Neural cell (in vitro differentiated cells): ENCODE data around the gene SFRP2. TPM values are rescaled to one million over a fixed set of nuclear protein-coding genes. Genes with fewer than 3 reads are reported as not detected.

Source experiments
- H2AFZ ChIP-seq: fragments of 200-600, 300-800 bp; sonication (generic), shearing (Covaris generic); 2 replicates; pipeline ENCODE4 v1.6.0; 2014; ENCODE audit warnings: low read depth, mild to moderate bottlenecking, antibody characterized with exemption, low read length, moderate library complexity
- H3F3A ChIP-seq: fragments of 200-600 bp; shearing (Covaris generic); 2 replicates; pipeline ENCODE4 v1.6.1; 2016; ENCODE audit warnings: mild to moderate bottlenecking, moderate library complexity, mixed read lengths, antibody characterized with exemption, low read length; ENCODE audit not compliant: insufficient read depth, poor library complexity, severe bottlenecking
- H3K27ac ChIP-seq: fragments of 200-600, 300-800 bp; sonication (generic), shearing (Covaris generic); 2 replicates; pipeline ENCODE4 v1.5.1; 2014; ENCODE audit warnings: mild to moderate bottlenecking, low read length, moderate library complexity
- H3K27me3 ChIP-seq: fragments of 300-800, 200-600 bp; sonication (generic), shearing (Covaris generic); 2 replicates; pipeline ENCODE4 v1.6.0; 2014; ENCODE audit warnings: mild to moderate bottlenecking, low read depth, low read length, moderate library complexity; ENCODE audit not compliant: insufficient read depth
- H3K36me3 ChIP-seq: fragments of 300-800, 200-600 bp; sonication (generic), shearing (Covaris generic); 2 replicates; pipeline ENCODE4 v1.5.1; 2014; ENCODE audit warnings: mild to moderate bottlenecking, antibody characterized with exemption, low read length, moderate library complexity; ENCODE audit not compliant: insufficient read depth
- H3K4me2 ChIP-seq: fragments of 300-800, 200-600 bp; sonication (generic), shearing (Covaris generic); 2 replicates; pipeline ENCODE4 v1.6.0; 2014; ENCODE audit warnings: mild to moderate bottlenecking, low read length
- H3K4me3 ChIP-seq: fragments of 300-800, 200-600 bp; sonication (generic), shearing (Covaris generic); 2 replicates; pipeline ENCODE4 v1.5.1; 2014; ENCODE audit warnings: mild to moderate bottlenecking, low read length, moderate library complexity
- H3K79me2 ChIP-seq: fragments of 200-600 bp; shearing (Covaris generic); replicated peaks from 2 replicates; pipeline ENCODE4 v1.6.0; 2014; ENCODE audit warnings: mild to moderate bottlenecking, low read length, moderate library complexity; ENCODE audit not compliant: insufficient read depth
- H3K9ac ChIP-seq: fragments of 300-800, 200-600 bp; sonication (generic), shearing (Covaris generic); 2 replicates; pipeline ENCODE4 v1.6.1; 2016; ENCODE audit warnings: mild to moderate bottlenecking, low read length, mixed read lengths
- H3K9me2 ChIP-seq: fragments of 200-600 bp; shearing (Covaris generic); 2 replicates; pipeline ENCODE4 v1.6.1; 2016; ENCODE audit warnings: mild to moderate bottlenecking, low read length, mixed read lengths; ENCODE audit not compliant: insufficient read depth
- H3K9me3 ChIP-seq: fragments of 200-600, 300-800 bp; sonication (generic), shearing (Covaris generic); 2 replicates; pipeline ENCODE4 v1.6.1; 2016; ENCODE audit warnings: mild to moderate bottlenecking, mixed run types, low read length, moderate library complexity, mixed read lengths
- H4K20me1 ChIP-seq: fragments of 200-600 bp; shearing (Covaris generic); 2 replicates; pipeline ENCODE4 v1.6.1; 2016; ENCODE audit warnings: mild to moderate bottlenecking, mixed run types; ENCODE audit not compliant: insufficient read depth
- CTCF ChIP-seq: fragments of 450-650 bp; IDR thresholded peaks from 2 replicates; pipeline ENCODE4 v1.5.1; 2014; ENCODE audit warnings: antibody characterized with exemption, mild to moderate bottlenecking, moderate library complexity; ENCODE audit not compliant: poor library complexity, severe bottlenecking
- EP300 ChIP-seq: fragments of 450-650 bp; conservative IDR thresholded peaks from 2 replicates; pipeline ENCODE4 v1.6.1; 2014; ENCODE audit warnings: antibody characterized with exemption, mild to moderate bottlenecking, moderate library complexity; ENCODE audit not compliant: poor library complexity, severe bottlenecking
- EZH2 ChIP-seq: fragments of 200-600, 300-800 bp; shearing (Covaris generic), sonication (generic); IDR thresholded peaks from 2 replicates; pipeline ENCODE4 v1.6.1; 2014; ENCODE audit warnings: antibody characterized with exemption, low read length, borderline replicate concordance, mild to moderate bottlenecking; ENCODE audit not compliant: insufficient read depth, poor library complexity, severe bottlenecking
- MXI1 ChIP-seq: fragments of 450-650 bp; conservative IDR thresholded peaks from 2 replicates; pipeline ENCODE4 v1.6.1; 2014; ENCODE audit warnings: antibody characterized with exemption, mild to moderate bottlenecking; ENCODE audit not compliant: poor library complexity, severe bottlenecking
- POLR2AphosphoS5 ChIP-seq: IDR thresholded peaks from 2 replicates; pipeline ENCODE4 v1.6.1; 2012
- RAD21 ChIP-seq: fragments of 450-650 bp; conservative IDR thresholded peaks from 2 replicates; pipeline ENCODE4 v1.6.1; 2014; ENCODE audit warnings: antibody characterized with exemption, mild to moderate bottlenecking, moderate library complexity
- SMC3 ChIP-seq: fragments of 450-650 bp; conservative IDR thresholded peaks from 2 replicates; pipeline ENCODE4 v1.6.1; 2014; ENCODE audit warnings: antibody characterized with exemption, mild to moderate bottlenecking, moderate library complexity; ENCODE audit not compliant: poor library complexity
- TAF1 ChIP-seq: IDR thresholded peaks from 2 replicates; pipeline ENCODE4 v1.6.1; 2012; ENCODE audit warnings: low read depth
- polyA plus RNA-seq: library from polyadenylated mRNA; depleted of rRNA; stranded (reverse); fragments of >200 nt; gene quantifications from 2 replicates; pipeline ENCODE4 v1.2.3, GENCODE V29; 2014
- TF ChIP-seq, protein P1 (sequence below): IDR thresholded peaks from 2 replicates; pipeline ENCODE4 v1.6.1; 2012; ENCODE audit warnings: borderline replicate concordance

Gene SFRP2
- polyA plus RNA-seq, 1 donor from 2014 or later = 0.51 TPM

GRCh38 chr4:153757407-153757806 lies 31.5 kb downstream of the SFRP2 start:
- H3K9ac ChIP-seq = no peak overlapping the region
- no peaks in the 10 kb centered on the region for H3K36me3 ChIP-seq
- peaks cover 6% of the 10 kb centered on the region for H3K79me2 ChIP-seq
- TF ChIP-seq CTCF (no peak), EZH2 (no peak), EP300 (no peak), MXI1 (no peak), POLR2AphosphoS5 (no peak), SMC3 (no peak)
- TF ChIP-seq, protein P1, sequence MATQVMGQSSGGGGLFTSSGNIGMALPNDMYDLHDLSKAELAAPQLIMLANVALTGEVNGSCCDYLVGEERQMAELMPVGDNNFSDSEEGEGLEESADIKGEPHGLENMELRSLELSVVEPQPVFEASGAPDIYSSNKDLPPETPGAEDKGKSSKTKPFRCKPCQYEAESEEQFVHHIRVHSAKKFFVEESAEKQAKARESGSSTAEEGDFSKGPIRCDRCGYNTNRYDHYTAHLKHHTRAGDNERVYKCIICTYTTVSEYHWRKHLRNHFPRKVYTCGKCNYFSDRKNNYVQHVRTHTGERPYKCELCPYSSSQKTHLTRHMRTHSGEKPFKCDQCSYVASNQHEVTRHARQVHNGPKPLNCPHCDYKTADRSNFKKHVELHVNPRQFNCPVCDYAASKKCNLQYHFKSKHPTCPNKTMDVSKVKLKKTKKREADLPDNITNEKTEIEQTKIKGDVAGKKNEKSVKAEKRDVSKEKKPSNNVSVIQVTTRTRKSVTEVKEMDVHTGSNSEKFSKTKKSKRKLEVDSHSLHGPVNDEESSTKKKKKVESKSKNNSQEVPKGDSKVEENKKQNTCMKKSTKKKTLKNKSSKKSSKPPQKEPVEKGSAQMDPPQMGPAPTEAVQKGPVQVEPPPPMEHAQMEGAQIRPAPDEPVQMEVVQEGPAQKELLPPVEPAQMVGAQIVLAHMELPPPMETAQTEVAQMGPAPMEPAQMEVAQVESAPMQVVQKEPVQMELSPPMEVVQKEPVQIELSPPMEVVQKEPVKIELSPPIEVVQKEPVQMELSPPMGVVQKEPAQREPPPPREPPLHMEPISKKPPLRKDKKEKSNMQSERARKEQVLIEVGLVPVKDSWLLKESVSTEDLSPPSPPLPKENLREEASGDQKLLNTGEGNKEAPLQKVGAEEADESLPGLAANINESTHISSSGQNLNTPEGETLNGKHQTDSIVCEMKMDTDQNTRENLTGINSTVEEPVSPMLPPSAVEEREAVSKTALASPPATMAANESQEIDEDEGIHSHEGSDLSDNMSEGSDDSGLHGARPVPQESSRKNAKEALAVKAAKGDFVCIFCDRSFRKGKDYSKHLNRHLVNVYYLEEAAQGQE = no peak
- H3K9me3 ChIP-seq = no peaks in the 10 kb centered on the region
- no peaks in the 10 kb centered on the region for H3K9me2 ChIP-seq
- no peak overlapping the region for H3K27ac ChIP-seq
- H3K27me3 ChIP-seq = no peaks in the 10 kb centered on the region
- no peak overlapping the region for H3K4me3 ChIP-seq
- H3K4me2 ChIP-seq = no peak overlapping the region
- H2AFZ ChIP-seq = no peak overlapping the region
- no peaks in the 10 kb centered on the region for H3F3A ChIP-seq
- no peaks in the 10 kb centered on the region for H4K20me1 ChIP-seq

GRCh38 chr4:153755186-153755585 lies 33.7 kb downstream of the SFRP2 start:
- no peak overlapping the region for H3K4me3 ChIP-seq
- no peak overlapping the region for H2AFZ ChIP-seq
- no peaks in the 10 kb centered on the region for H3F3A ChIP-seq
- no peak overlapping the region for H3K4me2 ChIP-seq
- peaks cover 6% of the 10 kb centered on the region for H3K79me2 ChIP-seq
- H3K27ac ChIP-seq = no peak overlapping the region
- TF ChIP-seq MXI1 (no peak), RAD21 (no peak), TAF1 (no peak), CTCF (no peak), EZH2 (no peak), EP300 (no peak), POLR2AphosphoS5 (no peak), SMC3 (no peak)
- TF ChIP-seq, protein P1 = no peak
- no peak overlapping the region for H3K9ac ChIP-seq
- no peaks in the 10 kb centered on the region for H3K9me2 ChIP-seq
- no peaks in the 10 kb centered on the region for H3K36me3 ChIP-seq
- H3K27me3 ChIP-seq = no peaks in the 10 kb centered on the region
- no peaks in the 10 kb centered on the region for H4K20me1 ChIP-seq
- no peaks in the 10 kb centered on the region for H3K9me3 ChIP-seq
